BJ (cell line): ENCODE results near the gene SHANK3. TPM values are rescaled to one million over a fixed set of nuclear protein-coding genes. Genes with fewer than 3 reads are reported as not detected.

Experiments used
- CTCF ChIA-PET: fragments of 350-600 bp; formaldehyde crosslinking; extraction: SDS; loops from one replicate; lab custom pipeline; 2021; ENCODE audit warnings: antibody characterized with exemption, inconsistent platforms; lab: Yijun Ruan, JAX
- POLR2A ChIA-PET: fragments of 300-600 bp; sonication (Branson Sonifier 250); formaldehyde crosslinking; extraction: SDS; loops from one replicate; lab custom pipeline; 2021; ENCODE audit warnings: antibody characterized with exemption; lab: Charles Lee
- DNase-seq: peaks from one replicate; pipeline ENCODE4 v3.0.0-alpha.2; 2011; ENCODE audit warnings: low read depth
- H3K27me3 ChIP-seq: 2 replicates; pipeline ENCODE4 v1.6.0; 2011; ENCODE audit warnings: low read length; ENCODE audit not compliant: control insufficient read depth, insufficient read depth
- H3K36me3 ChIP-seq: 2 replicates; pipeline ENCODE4 v1.5.1; 2011; ENCODE audit warnings: low read length; ENCODE audit not compliant: control insufficient read depth, insufficient read depth
- H3K4me3 ChIP-seq: 2 replicates; pipeline ENCODE4 v1.5.1; 2011; ENCODE audit warnings: low read depth, mild to moderate bottlenecking, control low read depth, low read length
- polyA plus RNA-seq: library from polyadenylated mRNA; depleted of rRNA; stranded (reverse); fragments of >200 nt; gene quantifications from 2 replicates; pipeline ENCODE4 v1.2.3, GENCODE V29; 2011
- TF ChIP-seq, protein P1 (sequence below): IDR thresholded peaks from 2 replicates; pipeline ENCODE4 v1.5.1; 2011; ENCODE audit warnings: low read depth, mild to moderate bottlenecking, control low read depth, inconsistent platforms, low read length, moderate library complexity; ENCODE audit not compliant: insufficient read depth

The SHANK3 gene
- polyA plus RNA-seq, 1 experiment, result 0.25 TPM

DNA sequence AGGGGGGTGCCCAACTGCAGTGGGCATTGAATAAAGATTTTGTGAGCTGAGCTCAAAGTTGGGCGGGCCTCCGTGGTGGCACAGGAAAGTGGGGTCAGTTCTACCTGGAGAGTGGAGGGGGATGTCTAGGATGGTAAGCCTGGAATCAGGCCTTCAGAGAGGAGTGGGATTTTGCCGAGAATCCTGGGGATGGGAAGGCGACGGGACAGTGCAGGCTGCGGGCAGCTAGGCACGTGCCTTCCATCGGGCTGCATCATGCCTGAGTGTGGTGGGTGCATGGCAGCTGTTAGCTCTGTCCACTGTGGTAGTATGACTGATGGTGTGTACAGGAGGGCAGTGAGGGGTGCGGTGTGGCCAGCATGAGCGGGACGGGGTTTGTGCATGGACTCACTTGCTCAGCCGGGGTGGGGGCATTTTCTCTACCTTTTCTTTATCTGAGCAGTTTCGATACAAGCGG is 3.6 kb downstream of the SHANK3 start:
- POLR2A ChIA-PET, result no interaction called here
- CTCF ChIA-PET, result interaction anchor here (1.2 kb wide), 1 partner anchor 10 kb away, joined by 3 read pairs; no protein-coding TSS in a partner anchor

DNA sequence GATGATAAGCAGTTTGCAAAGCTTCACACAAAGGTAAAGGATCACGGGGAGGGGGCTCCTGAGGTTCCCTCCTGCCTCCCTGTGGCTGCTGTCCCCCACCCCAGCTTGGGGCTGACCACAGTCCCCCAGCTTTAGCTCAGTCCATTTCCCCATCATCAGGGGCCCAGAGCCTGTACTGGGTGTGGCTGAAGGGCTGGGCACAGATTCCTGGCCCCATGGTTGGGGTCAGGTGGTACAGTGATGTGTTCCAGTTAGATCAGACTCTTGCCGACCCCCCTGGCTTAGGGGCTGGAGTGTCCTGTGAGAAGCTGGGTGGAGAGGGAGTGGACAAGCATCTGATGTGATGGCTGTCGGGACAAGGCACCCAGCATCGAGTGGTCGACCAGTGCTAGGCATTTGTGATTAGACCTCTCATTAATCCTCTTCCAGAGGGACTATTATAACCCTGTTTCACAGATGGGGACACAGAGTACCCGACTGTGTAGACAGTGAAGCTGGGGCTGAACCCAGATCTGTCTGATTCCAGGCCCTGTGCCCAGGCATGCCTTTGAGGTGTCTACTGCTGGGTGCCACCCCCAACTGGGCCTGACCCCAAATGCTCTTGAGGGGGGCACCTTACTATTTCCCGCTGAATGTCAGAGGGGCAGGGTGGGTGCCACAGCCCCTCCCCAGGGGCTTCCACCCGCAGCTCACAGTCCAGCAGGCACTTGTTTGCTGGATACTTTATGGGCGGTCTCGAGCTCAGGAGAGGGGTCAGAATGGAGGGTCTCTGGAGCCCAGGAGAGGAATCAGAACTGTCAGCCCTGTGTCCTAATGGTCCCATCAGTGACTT is 4.3 kb downstream of the SHANK3 start:
- H3K27me3 ChIP-seq, result peaks cover 19% of the 10 kb centered on the region
- ChIA-PET POLR2A (no interaction called here), CTCF (interaction anchor here (1.2 kb wide), 1 partner anchor 11 kb away, joined by 3 read pairs; no protein-coding TSS in a partner anchor)
- H3K36me3 ChIP-seq, result no peaks in the 10 kb centered on the region
- DNase-seq, result no peak
- no peak overlapping the region for H3K4me3 ChIP-seq
- TF ChIP-seq, protein P1, sequence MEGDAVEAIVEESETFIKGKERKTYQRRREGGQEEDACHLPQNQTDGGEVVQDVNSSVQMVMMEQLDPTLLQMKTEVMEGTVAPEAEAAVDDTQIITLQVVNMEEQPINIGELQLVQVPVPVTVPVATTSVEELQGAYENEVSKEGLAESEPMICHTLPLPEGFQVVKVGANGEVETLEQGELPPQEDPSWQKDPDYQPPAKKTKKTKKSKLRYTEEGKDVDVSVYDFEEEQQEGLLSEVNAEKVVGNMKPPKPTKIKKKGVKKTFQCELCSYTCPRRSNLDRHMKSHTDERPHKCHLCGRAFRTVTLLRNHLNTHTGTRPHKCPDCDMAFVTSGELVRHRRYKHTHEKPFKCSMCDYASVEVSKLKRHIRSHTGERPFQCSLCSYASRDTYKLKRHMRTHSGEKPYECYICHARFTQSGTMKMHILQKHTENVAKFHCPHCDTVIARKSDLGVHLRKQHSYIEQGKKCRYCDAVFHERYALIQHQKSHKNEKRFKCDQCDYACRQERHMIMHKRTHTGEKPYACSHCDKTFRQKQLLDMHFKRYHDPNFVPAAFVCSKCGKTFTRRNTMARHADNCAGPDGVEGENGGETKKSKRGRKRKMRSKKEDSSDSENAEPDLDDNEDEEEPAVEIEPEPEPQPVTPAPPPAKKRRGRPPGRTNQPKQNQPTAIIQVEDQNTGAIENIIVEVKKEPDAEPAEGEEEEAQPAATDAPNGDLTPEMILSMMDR, result no peak

More for the DNA sequence above, 3.6 kb downstream of the SHANK3 start:
- H3K27me3 ChIP-seq, result peaks cover 23% of the 10 kb centered on the region
- TF ChIP-seq, protein P1, result no peak
- no peak overlapping the region for H3K4me3 ChIP-seq
- no peaks in the 10 kb centered on the region for H3K36me3 ChIP-seq
- DNase-seq, result no peak

DNA sequence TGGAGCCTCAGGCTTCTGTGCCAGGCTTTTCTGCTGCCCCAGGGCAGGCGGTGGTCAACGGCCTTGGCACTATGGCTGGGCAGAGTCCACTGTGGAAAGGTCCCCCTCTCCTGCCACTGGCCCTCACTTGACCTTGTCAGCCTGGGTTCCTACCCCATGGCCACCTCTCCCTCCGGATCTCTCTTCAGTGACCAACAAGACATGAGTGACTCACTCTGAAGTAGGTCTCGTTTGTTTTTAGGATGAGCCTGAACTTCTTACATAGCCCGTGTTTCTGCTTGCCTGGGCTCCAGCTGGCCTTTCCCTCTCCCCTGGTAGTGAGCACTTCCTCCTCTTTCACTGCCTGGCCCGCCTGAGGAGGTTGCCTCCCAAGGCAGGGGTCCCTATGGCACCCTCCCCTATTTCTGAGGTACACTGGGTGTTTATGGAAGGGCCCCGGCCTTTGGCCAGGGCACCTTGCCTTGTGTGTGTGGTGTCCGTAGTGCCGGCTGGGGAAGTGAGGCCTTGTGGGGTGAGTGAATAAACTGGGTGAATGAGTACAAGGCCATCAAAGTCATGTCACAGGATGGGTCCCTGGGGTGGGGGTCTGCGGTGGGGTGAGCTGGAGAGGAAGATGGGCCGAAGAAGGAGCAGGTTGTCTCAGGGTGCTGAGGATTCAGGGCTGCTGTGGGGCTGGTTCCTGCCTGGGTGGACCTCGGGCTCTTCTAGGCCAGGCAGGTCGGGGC is 5.0 kb downstream of the SHANK3 start:
- TF ChIP-seq, protein P1, result no peak
- peaks cover 18% of the 10 kb centered on the region for H3K27me3 ChIP-seq
- no peak for DNase-seq
- H3K36me3 ChIP-seq, result no peaks in the 10 kb centered on the region
- CTCF ChIA-PET, result no interaction called here
- POLR2A ChIA-PET, result no interaction called here
- no peak overlapping the region for H3K4me3 ChIP-seq

DNA sequence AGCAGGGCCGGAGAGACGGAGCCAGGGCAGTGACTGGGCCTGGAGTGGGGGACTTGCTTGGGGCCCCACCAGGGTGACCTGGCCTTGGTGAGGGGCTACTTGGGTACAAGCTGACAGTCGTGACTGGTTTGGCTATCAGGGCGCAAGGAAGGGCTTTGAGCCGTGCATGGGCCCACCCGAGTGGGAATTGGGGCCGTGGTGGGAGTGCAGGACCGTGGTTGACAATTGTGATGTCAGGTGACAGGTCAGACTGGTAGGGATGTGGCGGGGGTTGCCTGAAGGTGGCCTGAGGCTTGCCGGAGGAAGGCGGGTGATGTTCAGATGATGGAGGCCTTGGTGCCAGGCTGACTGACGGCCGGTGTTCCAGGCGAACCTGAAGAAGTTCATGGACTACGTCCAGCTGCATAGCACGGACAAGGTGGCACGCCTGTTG is 5.6 kb downstream of the SHANK3 start:
- H3K36me3 ChIP-seq, result no peaks in the 10 kb centered on the region
- TF ChIP-seq, protein P1, result no peak
- no peak overlapping the region for H3K4me3 ChIP-seq
- peaks cover 13% of the 10 kb centered on the region for H3K27me3 ChIP-seq
- CTCF ChIA-PET, result no interaction called here
- DNase-seq, result no peak
- POLR2A ChIA-PET, result no interaction called here
